K562 (cell line): Measurements from ENCODE around the gene KLHL6. TPM values are rescaled to one million over a fixed set of nuclear protein-coding genes. Genes with fewer than 3 reads are reported as not detected.

Experiments used
- ATAC-seq: fragments of 200-7000 bp; cut with Tn5 transposase; 3 replicates; pipeline ENCODE4 v1.9.1; 2020; ENCODE audit warnings: moderate library complexity
- BruUV-seq: library from RNA; stranded (reverse); fragments of 400-500 nt; replicated peaks from 2 replicates; lab custom pipeline; 2021; lab: Mats Ljungman, UMichigan
- CTCF ChIA-PET: fragments of 300-600 bp; formaldehyde crosslinking; extraction: SDS; loops from one replicate; lab custom pipeline; 2021; ENCODE audit warnings: low intra/inter-chr PET ratio; lab: Yijun Ruan, JAX
- POLR2A ChIA-PET: fragments of 300-600, 350-650 bp; sonication (Branson Sonifier 250); formaldehyde crosslinking; extraction: SDS; loops from one replicate; lab custom pipeline; 2021; ENCODE audit warnings: antibody characterized with exemption, inconsistent platforms; lab: Yijun Ruan, JAX
- DNase-seq, 4 experiments: peaks; one replicate each; pipeline versions ENCODE4 v3.0.0 to v3.0.0-alpha.2; 2011 to 2018; ENCODE audit warnings: low spot score in 3 of 4, mixed read lengths in 3 of 4; ENCODE audit errors: extremely low read depth in 1 of 4
- FAIRE-seq: peaks from 2 replicates; lab custom pipeline; 2011; peaks lifted over from hg19 to GRCh38; lab: Jason Lieb, UNC
- H2AFZ ChIP-seq: 2 replicates; pipeline ENCODE4 v1.6.0; 2011; ENCODE audit warnings: low read depth, low read length, control low read depth, inconsistent platforms
- H3K27ac ChIP-seq: fragments of 200-600 bp; 3 replicates; pipeline ENCODE4 v1.8.0; 2011; ENCODE audit warnings: low read depth, mild to moderate bottlenecking, control low read depth, inconsistent platforms, low read length, moderate library complexity, mixed read lengths; ENCODE audit errors: extremely low read depth
- H3K27me3 ChIP-seq, 2 experiments: fragments of 300-600 bp in 1 of 2; 2 replicates in 1 of 2; 3 replicates in 1 of 2; pipeline versions ENCODE4 v1.6.0 to v1.8.0; 2011; ENCODE audit warnings: inconsistent platforms in 2 of 2, low read length in 2 of 2, mild to moderate bottlenecking in 1 of 2, mixed read lengths in 1 of 2, moderate library complexity in 1 of 2; ENCODE audit not compliant: control insufficient read depth in 2 of 2, insufficient read depth in 2 of 2
- H3K36me3 ChIP-seq: fragments of 300-600 bp; 3 replicates; pipeline ENCODE4 v1.8.0; 2011; ENCODE audit warnings: mild to moderate bottlenecking, low read length, inconsistent platforms; ENCODE audit not compliant: control insufficient read depth, insufficient read depth
- H3K4me1 ChIP-seq, 2 experiments: fragments of 200-600 bp in 1 of 2; replicated peaks in 1 of 2; 2 replicates in 1 of 2; 3 replicates in 1 of 2; pipeline versions ENCODE4 v1.5.1 to v1.8.0; 2011; ENCODE audit warnings: inconsistent platforms in 2 of 2, low read length in 2 of 2, mild to moderate bottlenecking in 1 of 2, mixed read lengths in 1 of 2, moderate library complexity in 1 of 2; ENCODE audit not compliant: control insufficient read depth in 2 of 2, insufficient read depth in 2 of 2
- H3K4me2 ChIP-seq: 2 replicates; pipeline ENCODE4 v1.6.1; 2011; ENCODE audit warnings: low read length, control low read depth, inconsistent platforms, mixed read lengths; ENCODE audit not compliant: insufficient read depth
- H3K4me3 ChIP-seq: fragments of 200-600 bp; sonication (generic), shearing (Covaris generic); 2 replicates; pipeline ENCODE4 v1.5.1; 2016; ENCODE audit warnings: control low read depth, inconsistent platforms
- H3K79me2 ChIP-seq: fragments of 200-600 bp; 3 replicates; pipeline ENCODE4 v1.8.0; 2011; ENCODE audit warnings: low read length, inconsistent platforms; ENCODE audit not compliant: control insufficient read depth, insufficient read depth
- H3K9ac ChIP-seq, 2 experiments: 2 replicates each; pipeline versions ENCODE4 v1.6.0 to v1.6.1; 2011; ENCODE audit warnings: low read depth in 2 of 2, low read length in 2 of 2, control low read depth in 1 of 2, inconsistent platforms in 1 of 2, mild to moderate bottlenecking in 1 of 2, mixed read lengths in 1 of 2; ENCODE audit not compliant: insufficient read depth in 1 of 2
- H3K9me1 ChIP-seq: one replicate; pipeline ENCODE4 v1.6.0; 2011; ENCODE audit warnings: inconsistent platforms, mild to moderate bottlenecking, low read length, moderate library complexity; ENCODE audit not compliant: control insufficient read depth, insufficient read depth
- H3K9me3 ChIP-seq: replicated peaks from 2 replicates; pipeline ENCODE4 v1.5.1; 2011; ENCODE audit warnings: low read depth, low read length, inconsistent platforms; ENCODE audit not compliant: control insufficient read depth, insufficient read depth
- H4K20me1 ChIP-seq: replicated peaks from 2 replicates; pipeline ENCODE4 v1.6.1; 2011; ENCODE audit warnings: low read length, inconsistent platforms, mixed read lengths; ENCODE audit not compliant: control insufficient read depth, insufficient read depth
- HDAC1 ChIP-seq, 2 experiments: fragments of 450-650 bp; IDR thresholded peaks; 2 replicates each; pipeline ENCODE4 v1.6.1; 2016 to 2017; ENCODE audit warnings: inconsistent platforms in 1 of 2, mild to moderate bottlenecking in 1 of 2, moderate library complexity in 1 of 2
- PTTG1 ChIP-seq: fragments of 450-650 bp; IDR thresholded peaks from 2 replicates; pipeline ENCODE4 v1.6.1; 2016; ENCODE audit warnings: low read depth, mild to moderate bottlenecking, missing genetic modification characterization, missing compliant biosample characterization
- RFX7 ChIP-seq: fragments of 250-450 bp; sonication (Bioruptor Pico); IDR thresholded peaks from 2 replicates; pipeline ENCODE4 v1.5.1; 2021; ENCODE audit warnings: mild to moderate bottlenecking
- SPI1 ChIP-seq: IDR thresholded peaks from 2 replicates; pipeline ENCODE4 v1.6.1; 2011; ENCODE audit warnings: low read depth, low read length, control low read depth, borderline replicate concordance
- ZNF668 ChIP-seq: fragments of 250-450 bp; sonication (Bioruptor Pico); IDR thresholded peaks from 2 replicates; pipeline ENCODE4 v1.8.0; 2022; ENCODE audit warnings: mild to moderate bottlenecking, inconsistent platforms
- WGBS: fragments of 100-300 bp; shearing (Covaris generic); methylation state at CpG from one replicate; pipeline ENCODE4 v1.1.6; 2016; ENCODE audit warnings: low coverage, mixed read lengths; ENCODE audit not compliant: insufficient coverage; ENCODE audit errors: missing lambda C conversion rate; 5-methylcytosine and 5-hydroxymethylcytosine counted together
- in situ Hi-C: fragments of 300-500 bp; cut with MboI; formaldehyde crosslinking; loops from 4 replicates; pipeline ENCODE4 v1.15.0; 2018; ENCODE audit warnings: inconsistent platforms, mixed read lengths
- intact Hi-C: fragments of 100-400 bp; cut with micrococcal nuclease; formaldehyde crosslinking; loops from 2 replicates; pipeline ENCODE4 v1.14.2; 2022
- polyA plus RNA-seq, 8 experiments: library from polyadenylated mRNA; depleted of rRNA in 4 of 8; stranded (reverse) in 5 of 8; unstranded in 3 of 8; fragments of >200 nt; fragmentation: Nextera tagmentation in 2 of 8; fragmentation: Illumina TruSeq in 1 of 8; extraction: Ambion mirVana in 2 of 8; extraction: Trizol in 1 of 8; gene quantifications; 2 replicates each; pipeline versions ENCODE4 v1.2.1 to v1.2.3, GENCODE V29; 2011 to 2014; ENCODE audit warnings: inconsistent platforms in 1 of 8, missing spikeins in 1 of 8
- total RNA-seq, 7 experiments: library from RNA; depleted of rRNA in 6 of 7; stranded (reverse); fragments of >200 nt in 6 of 7; fragmentation: Illumina TruSeq in 2 of 7; extraction: Trizol in 2 of 7; gene quantifications; 2 replicates each; pipeline versions ENCODE4 v1.2.1 to v1.2.3, GENCODE V29; 2011 to 2021; ENCODE audit warnings: low replicate concordance in 1 of 7

KLHL6 gene
- total and polyA plus RNA-seq, 9 of the 15 experiments (the other 6 are each of a cell fraction or from before 2014, with no cell fraction given), result 0.18 to 2.1 (median 1.4) TPM

DNA sequence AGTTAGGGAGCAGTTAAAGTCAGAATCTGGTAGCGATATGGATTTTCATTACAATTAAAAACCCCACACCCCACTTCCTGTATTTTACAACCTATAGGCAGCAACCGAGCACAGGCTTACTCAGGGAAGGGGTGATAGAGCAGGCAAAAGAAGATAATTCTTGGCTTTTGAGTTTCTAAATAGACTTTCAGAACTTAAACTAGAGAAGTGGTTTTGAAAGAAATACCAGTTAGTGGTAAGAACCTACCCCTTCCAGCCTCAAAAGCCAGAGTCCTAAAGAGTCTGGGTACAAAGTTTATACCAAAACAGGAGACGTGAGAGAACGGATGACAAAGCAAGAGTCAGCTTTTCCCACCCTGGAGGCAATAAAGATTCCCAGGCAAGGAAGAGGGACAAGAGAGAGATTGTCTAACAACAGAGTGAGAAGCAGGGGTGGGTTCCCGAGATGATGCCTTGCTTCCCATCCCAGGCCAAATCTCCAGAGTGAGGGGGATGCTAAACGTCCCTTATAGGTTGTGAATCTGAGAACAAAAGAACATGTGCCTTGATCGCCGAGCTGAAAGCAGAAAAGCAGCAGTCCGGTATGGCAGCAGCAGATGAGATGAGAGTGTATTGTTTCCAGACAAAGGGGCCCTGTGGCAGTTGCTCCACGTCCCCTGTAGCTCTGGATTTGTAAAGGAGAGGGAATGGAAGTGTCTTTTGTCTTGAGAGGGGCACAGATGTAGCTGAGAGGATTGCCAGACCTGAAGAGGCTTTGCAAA is 36.8 kb downstream of the KLHL6 start:
- H4K20me1 ChIP-seq, result no peaks in the 10 kb centered on the region
- H3K9me3 ChIP-seq, result no peaks in the 10 kb centered on the region
- intact Hi-C loops (loop anchor here (5.0 kb wide), 1 partner anchor 44 kb away; no protein-coding TSS in a partner anchor), in situ Hi-C loops (no loop called here)
- H3K4me2 ChIP-seq, result no peak overlapping the region
- no peaks in the 10 kb centered on the region for H3K79me2 ChIP-seq
- POLR2A ChIA-PET, result interaction anchor here (1.4 kb wide), 1 partner anchor 16 kb away, joined by 5 read pairs; no protein-coding TSS in a partner anchor
- TF ChIP-seq RFX7 (CRISPR knock-in tag), result no peak
- no peak for TF ChIP-seq PTTG1 (tag)
- TF ChIP-seq SPI1, result peak; percentile 58; the same call in 1 of the 2 replicates
- TF ChIP-seq ZNF668 (CRISPR knock-in tag), result no peak
- no peak for TF ChIP-seq HDAC1 (IDR thresholded peaks at IDR 0.05)
- no peaks in the 10 kb centered on the region for H3K36me3 ChIP-seq
- 44% methylated on average over 10 of the region's 10 CpGs for WGBS
- ATAC-seq (no peak), DNase-seq (no peak), FAIRE-seq (no peak)
- no peak overlapping the region for H3K9ac ChIP-seq
- no peak overlapping the region for H3K27ac ChIP-seq
- peaks cover 2% of the 10 kb centered on the region for H3K9me1 ChIP-seq
- BruUV-seq, result no TSS peak
- CTCF ChIA-PET, result no interaction called here
- H2AFZ ChIP-seq, result peak overlapping the region; percentile 58
- H3K4me1 ChIP-seq, result peaks cover 12 to 38% of the 10 kb centered on the region in 2 experiments; a peak in 4 of 5 replicates
- H3K27me3 ChIP-seq, result no peaks in the 10 kb centered on the region; a peak in 1 of 5 replicates
- no peak overlapping the region for H3K4me3 ChIP-seq
